ENCODE results near the gene MESP1.

GRCh38 chr15:89794627-89795241 lies 43.7 kb upstream of the MESP1 start:
- no peak for TF ChIP-seq CTCF (IDR thresholded peaks at IDR 0.05; ENCODE audit: control extremely low read depth in 1 of 3, insufficient read depth in 1 of 3, low read depth in 1 of 3, low read length in 3 of 3)
- TF ChIP-seq EP300 (IDR thresholded peaks at IDR 0.05; ENCODE audit: borderline replicate concordance in 1 of 2, low read depth in 2 of 2, low read length in 2 of 2): no peak
